ENCODE measurements around the gene RIMS4. TPM values are rescaled to one million over a fixed set of nuclear protein-coding genes. Genes with fewer than 3 reads are reported as not detected.

Gene RIMS4
- total RNA-seq, 1 donor from 2014 or later, result 0.11 TPM

- TF ChIP-seq CTCF (IDR thresholded peaks at IDR 0.05; ENCODE audit: borderline replicate concordance), result no peak
- Histone ChIP-seq H3K36me3 (no peaks in the 10 kb centered on the region), H3K4me1 (peaks cover 20% of the 10 kb centered on the region), H3K27me3 (ENCODE audit: low read depth) (peaks cover 20% of the 10 kb centered on the region), H3K4me3 (no peak overlapping the region), H3K9me3 (replicated peaks) (no peaks in the 10 kb centered on the region), H3K27ac (replicated peaks) (peak overlapping the region; percentile 89)
- intact Hi-C loops (cut with micrococcal nuclease), result no loop called here
- no peak for DNase-seq
These were observed 47.7 kb downstream of the RIMS4 start for GRCh38 chr20:44762466-44763140.

- TF ChIP-seq CTCF (IDR thresholded peaks at IDR 0.05; ENCODE audit: borderline replicate concordance), result no peak
- H3K36me3 ChIP-seq, result no peaks in the 10 kb centered on the region
- intact Hi-C loops (cut with micrococcal nuclease), result no loop called here
- no peaks in the 10 kb centered on the region for H3K9me3 ChIP-seq (replicated peaks)
- DNase-seq, result no peak
- no peak overlapping the region for H3K4me3 ChIP-seq
- H3K27ac ChIP-seq (replicated peaks), result peak overlapping the region; percentile 89
- peaks cover 8% of the 10 kb centered on the region for H3K27me3 ChIP-seq (ENCODE audit: low read depth)
- H3K4me1 ChIP-seq, result peaks cover 20% of the 10 kb centered on the region
These were observed 48.9 kb downstream of the RIMS4 start for GRCh38 chr20:44761423-44761822.

GRCh38 chr20:44759595-44759994, 50.8 kb downstream of the RIMS4 start:
- H3K4me3 ChIP-seq, result no peak overlapping the region
- peaks cover 3% of the 10 kb centered on the region for H3K27me3 ChIP-seq (ENCODE audit: low read depth)
- H3K9me3 ChIP-seq (replicated peaks), result no peaks in the 10 kb centered on the region
- peaks cover 20% of the 10 kb centered on the region for H3K4me1 ChIP-seq
- no peaks in the 10 kb centered on the region for H3K36me3 ChIP-seq
- intact Hi-C loops (cut with micrococcal nuclease), result no loop called here
- TF ChIP-seq CTCF (IDR thresholded peaks at IDR 0.05; ENCODE audit: borderline replicate concordance), result no peak
- no peak for DNase-seq
- H3K27ac ChIP-seq (replicated peaks), result no peak overlapping the region

- no peaks in the 10 kb centered on the region for H3K9me3 ChIP-seq (replicated peaks)
- DNase-seq, result no peak
- TF ChIP-seq CTCF (IDR thresholded peaks at IDR 0.05; ENCODE audit: borderline replicate concordance), result no peak
- H3K4me1 ChIP-seq, result peaks cover 20% of the 10 kb centered on the region
- intact Hi-C loops (cut with micrococcal nuclease), result no loop called here
- peaks cover 3% of the 10 kb centered on the region for H3K27me3 ChIP-seq (ENCODE audit: low read depth)
- no peak overlapping the region for H3K27ac ChIP-seq (replicated peaks)
- H3K4me3 ChIP-seq, result no peak overlapping the region
- no peaks in the 10 kb centered on the region for H3K36me3 ChIP-seq
These were observed 51.9 kb downstream of the RIMS4 start for GRCh38 chr20:44758247-44759101.

GRCh38 chr20:44756956-44757355, 53.4 kb downstream of the RIMS4 start:
- no peak overlapping the region for H3K27ac ChIP-seq (replicated peaks)
- H3K27me3 ChIP-seq (ENCODE audit: low read depth), result peaks cover 7% of the 10 kb centered on the region
- intact Hi-C loops (cut with micrococcal nuclease), result no loop called here
- H3K4me1 ChIP-seq, result peaks cover 9% of the 10 kb centered on the region
- TF ChIP-seq CTCF (IDR thresholded peaks at IDR 0.05; ENCODE audit: borderline replicate concordance), result no peak
- H3K36me3 ChIP-seq, result no peaks in the 10 kb centered on the region
- DNase-seq, result no peak
- H3K9me3 ChIP-seq (replicated peaks), result no peaks in the 10 kb centered on the region
- no peak overlapping the region for H3K4me3 ChIP-seq

All from left ventricle myocardium inferior (tissue), 1 donor.